Stimulated activated CD4-positive, alpha-beta T cell treated with anti-CD3 and anti-CD28 coated beads, Interleukin-1b, Interleukin-23, amount 100 ng/mL, for 48 hours (primary cell): ENCODE measurements around the gene C16orf74.

Experiments used
- DNase-seq: peaks from one replicate; pipeline ENCODE4 v3.0.0-alpha.2; 2020

C16orf74 gene

DNA sequence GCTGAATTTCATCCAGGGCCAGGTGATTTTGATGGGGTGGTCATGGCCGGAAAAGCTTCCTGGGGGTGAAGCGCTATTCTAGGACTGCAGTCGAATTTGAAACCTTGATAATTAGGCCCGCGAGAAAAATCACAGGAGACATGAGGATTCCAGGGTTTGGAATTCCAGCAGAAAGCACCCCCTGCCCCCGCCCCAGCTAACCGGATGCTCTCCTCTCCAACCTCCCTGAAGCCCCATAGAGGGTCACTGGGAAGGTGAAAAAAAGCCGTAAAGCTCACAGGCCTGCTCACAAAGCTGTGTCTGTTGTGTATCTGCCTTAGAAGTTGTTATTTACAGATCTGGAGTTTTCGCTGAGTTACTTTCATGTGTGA, 61.0 kb downstream of the C16orf74 start:
- no peak for DNase-seq

DNA sequence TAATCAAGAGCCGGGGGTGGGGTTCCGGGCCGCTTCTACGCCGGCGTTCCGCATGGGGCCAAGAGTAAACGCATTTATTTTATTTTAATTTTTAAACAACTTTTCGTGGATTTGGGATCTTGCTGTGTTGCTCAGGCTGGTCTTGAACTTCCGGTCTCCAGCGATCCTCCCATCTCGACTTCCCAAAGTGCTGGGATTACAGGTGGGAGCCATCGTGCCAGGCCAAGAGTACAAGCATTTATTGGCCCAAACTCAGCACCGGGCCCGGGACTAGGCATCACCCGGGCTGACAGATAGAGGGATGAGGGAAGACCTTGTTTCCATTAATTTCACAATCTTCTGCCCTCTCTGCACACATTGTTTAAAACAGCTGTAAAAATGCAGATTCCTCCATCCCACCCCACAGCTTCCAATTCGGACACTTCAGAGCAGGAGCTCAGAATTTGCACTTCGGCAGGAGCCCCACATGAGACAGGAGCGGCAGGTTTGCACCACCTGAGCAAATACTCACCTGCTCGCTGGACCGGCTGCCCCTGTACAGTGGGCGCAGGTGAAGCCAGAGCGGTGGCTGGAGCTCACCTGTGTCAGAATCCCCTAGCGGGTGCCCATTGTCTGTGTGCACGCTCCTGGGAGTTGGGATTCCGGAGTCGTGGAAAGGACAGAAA, 61.5 kb downstream of the C16orf74 start:
- no peak for DNase-seq

- peak; percentile 94 for DNase-seq
Observed at GRCh38 chr16:85688586-85689284, 62.2 kb downstream of the C16orf74 start, which contains the start of gene GINS2. TSS of gene GINS2 (minus strand) at chr16:85688954. CDS start at chr16:85688898, 56 bp downstream.

- DNase-seq = peak; percentile 17
Observed at GRCh38 chr16:85687651-85688471, 63.0 kb downstream of the C16orf74 start.

DNA sequence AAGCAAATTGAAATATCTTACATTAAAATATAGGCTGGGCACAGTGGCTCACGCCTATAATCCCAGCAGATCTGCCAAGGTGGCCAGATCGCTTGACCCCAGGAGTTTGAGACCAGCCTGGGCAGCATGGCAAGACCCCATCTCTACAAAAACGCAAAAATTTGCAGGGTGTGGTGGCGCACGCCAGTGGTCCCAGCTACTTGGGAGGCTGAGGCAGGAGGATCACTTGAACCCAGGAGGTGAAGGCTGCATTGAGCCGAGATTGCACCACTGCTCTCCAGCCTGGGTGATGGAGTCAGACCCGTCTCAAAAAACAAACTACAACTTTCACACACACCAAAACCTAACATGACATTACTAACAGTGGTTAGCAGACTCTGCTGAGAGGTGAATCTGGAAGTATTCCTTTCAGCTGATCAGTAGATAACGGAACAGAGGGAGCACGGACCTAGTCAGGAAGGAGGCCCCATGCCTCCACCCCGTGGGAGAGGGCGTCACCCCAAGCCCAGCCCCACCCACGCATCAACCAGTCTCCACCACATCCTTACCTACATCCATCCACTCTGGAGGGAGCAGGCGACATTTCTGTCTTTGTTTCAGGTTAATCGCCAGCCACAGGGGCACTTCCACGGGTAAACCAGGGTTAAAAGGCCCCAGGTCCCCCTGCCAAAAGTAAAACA, 63.8 kb downstream of the C16orf74 start:
- DNase-seq = peak; percentile 37

DNA sequence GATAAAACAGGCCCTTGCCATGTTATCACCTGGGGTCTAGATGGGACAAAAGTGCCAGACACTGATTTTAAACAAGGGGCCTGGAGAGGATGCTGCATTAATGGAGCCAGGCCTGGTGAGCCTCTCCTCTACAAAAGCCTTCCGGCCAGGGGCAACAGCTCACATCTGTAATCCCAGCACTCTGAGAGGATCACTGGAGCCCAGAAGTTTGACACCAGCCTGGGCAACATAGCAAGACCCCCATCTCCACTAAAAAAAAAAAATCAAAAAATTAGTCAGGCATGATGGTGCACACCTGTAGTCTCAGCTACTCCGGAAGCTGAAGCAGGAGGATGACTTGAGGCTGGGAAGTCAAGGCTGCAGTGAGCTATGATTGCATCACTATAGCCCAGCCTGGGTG, 65.6 kb downstream of the C16orf74 start:
- no peak for DNase-seq

GRCh38 chr16:85683363-85683762, 67.5 kb downstream of the C16orf74 start:
- DNase-seq = no peak

DNA sequence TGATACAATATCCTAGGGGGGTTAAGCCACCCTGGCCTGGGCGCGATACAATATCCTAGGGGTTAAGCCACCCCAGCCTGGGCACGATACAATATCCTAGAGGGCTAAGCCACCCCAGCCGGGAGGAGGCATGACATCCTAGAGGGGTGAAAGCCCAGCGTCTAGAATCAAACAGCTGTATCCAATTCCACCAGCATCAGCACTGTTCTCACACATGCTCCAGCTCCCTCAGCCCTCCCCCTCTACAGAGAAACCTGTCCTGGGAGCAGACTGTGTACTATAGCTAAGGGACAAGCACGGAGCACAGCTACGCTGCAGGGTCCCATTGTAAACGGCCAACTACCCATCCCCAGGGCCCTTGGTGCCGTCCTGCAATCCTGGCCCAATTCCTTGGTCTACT, 68.4 kb downstream of the C16orf74 start:
- DNase-seq = no peak

GRCh38 chr16:85681255-85681654, 69.6 kb downstream of the C16orf74 start:
- DNase-seq = no peak

DNA sequence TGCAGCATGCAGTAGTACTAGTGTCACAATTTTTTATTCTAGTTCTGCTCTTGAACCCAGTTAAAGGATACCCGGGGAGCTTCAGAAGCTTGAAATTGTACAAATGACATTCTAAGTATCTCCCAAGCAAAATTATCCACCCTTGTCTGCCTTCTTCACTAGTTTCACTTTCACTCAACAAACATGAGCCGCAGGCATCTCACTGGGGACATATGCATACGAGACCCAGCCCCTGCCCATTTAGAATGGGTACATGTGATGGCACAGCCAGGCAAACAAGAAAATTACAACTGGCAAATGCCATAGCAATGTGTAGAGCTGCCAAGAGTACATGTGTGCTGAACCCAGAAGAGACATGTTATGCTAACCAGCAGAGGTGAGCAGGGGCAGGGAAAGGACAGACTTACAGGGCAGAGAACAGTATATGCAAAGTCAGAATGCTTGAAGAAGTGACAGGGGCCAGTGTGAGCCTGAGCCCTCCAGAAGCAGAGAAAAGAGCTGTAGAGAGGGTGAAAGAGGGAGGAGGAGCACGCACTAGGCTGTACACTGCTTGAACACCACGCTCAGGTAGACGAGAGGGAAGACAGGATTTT, 70.4 kb downstream of the C16orf74 start:
- no peak for DNase-seq

GRCh38 chr16:85679870-85680269, 71.0 kb downstream of the C16orf74 start:
- DNase-seq = no peak

- DNase-seq = no peak
Observed at GRCh38 chr16:85678821-85679220, 72.1 kb downstream of the C16orf74 start.

GRCh38 chr16:85678016-85678415, 72.9 kb downstream of the C16orf74 start:
- DNase-seq = no peak

DNA sequence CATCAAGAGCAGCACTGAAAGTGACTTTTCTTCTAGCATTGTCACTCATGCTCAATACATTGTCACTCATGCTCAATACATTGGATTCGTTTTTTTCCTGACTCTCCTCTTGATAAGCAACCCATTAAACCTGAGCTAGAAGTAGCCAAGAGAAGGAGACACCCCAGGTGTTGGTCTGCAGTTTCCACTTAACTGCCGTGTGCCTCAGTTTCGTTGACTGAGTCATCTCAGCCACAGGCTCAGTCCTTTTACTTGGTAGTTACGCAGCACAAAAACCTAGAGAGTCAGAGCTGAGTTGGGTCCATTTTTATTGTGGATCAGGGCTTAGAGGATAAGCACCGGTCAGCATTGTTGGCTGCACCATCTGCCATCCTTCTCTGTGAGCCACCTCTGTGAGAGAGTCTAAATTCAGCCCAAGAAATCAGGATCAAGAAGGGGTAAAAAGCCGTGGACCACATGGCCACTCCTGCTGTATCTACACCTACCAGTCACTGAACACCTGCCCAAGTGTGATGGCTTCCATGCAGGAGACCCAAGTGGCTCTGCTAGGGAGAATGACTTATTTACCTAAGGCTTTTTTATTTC, 73.4 kb downstream of the C16orf74 start:
- DNase-seq = no peak

GRCh38 chr16:85676466-85676865, 74.4 kb downstream of the C16orf74 start:
- no peak for DNase-seq

DNA sequence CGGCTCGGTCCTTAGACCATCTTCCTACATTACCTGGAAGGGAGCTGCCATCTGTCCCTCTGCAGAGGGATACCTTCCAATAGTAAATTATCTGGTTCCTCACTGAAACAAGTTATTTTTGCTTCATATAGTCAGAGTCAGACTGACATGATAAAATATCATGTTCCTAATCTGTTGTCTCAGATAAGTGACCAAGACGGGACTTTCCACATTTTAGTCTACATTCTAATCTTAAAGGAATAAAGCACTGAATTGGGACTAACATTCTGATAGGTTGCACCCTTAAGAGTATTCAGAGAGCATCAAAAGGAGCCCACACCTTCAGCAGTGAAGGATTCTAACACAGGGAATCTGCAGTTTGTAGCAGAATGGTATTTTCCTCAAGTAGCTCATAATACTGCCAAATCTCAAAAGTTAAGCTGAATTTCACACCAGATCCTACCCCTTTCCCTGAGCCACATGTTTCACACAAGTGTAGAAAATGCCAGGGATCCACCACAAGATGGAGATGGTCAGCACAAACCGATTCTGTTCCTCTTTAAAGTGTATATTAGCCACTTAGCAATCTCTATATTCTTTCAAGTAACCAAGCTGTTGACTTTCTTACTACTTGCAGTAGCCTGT, 75.5 kb downstream of the C16orf74 start:
- DNase-seq = no peak

DNA sequence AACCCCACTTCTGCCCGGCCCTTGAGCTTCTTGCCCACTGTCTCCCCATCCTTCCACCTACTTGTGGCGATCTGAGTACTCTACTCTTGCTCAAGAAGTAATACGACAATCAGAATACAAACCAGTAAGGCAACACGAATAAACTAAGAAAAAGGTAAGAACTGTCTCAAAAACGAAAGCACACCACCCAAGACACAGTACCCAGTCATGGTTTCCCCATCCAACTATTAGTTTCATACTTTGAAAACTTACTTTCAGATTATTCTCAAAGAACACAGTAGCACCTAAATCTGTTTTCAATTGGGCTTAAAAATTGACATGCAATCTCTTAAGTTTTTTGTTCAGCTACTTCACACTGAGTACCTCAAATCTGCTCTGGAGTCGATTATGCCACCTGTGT, 76.1 kb downstream of the C16orf74 start:
- DNase-seq = no peak

- DNase-seq = no peak
Observed at GRCh38 chr16:85674418-85674755, 76.5 kb downstream of the C16orf74 start.

GRCh38 chr16:85673529-85674417, 77.1 kb downstream of the C16orf74 start:
- no peak for DNase-seq

GRCh38 chr16:85670840-85671239, 80.1 kb downstream of the C16orf74 start:
- no peak for DNase-seq
